ENCODE measurements around the gene LGALS3BP. TPM values are rescaled to one million over a fixed set of nuclear protein-coding genes. Genes with fewer than 3 reads are reported as not detected.
A peak's percentile ranks its signal among the peaks of the same experiment; 100 is the strongest.

The LGALS3BP gene
- total and polyA plus RNA-seq, 2 of the 13 experiments (the other 11 are each of a cell fraction or from before 2014, with no cell fraction given), result 137 to 332 TPM

- ATAC-seq (no peak), FAIRE-seq (no peak), DNase-seq (ENCODE audit: low spot score) (no peak)
- H3K36me3 ChIP-seq (replicated peaks in 1 of 2; ENCODE audit: control insufficient read depth in 1 of 2, insufficient read depth in 2 of 2, low read length in 2 of 2), result peaks cover 34 to 68% of the 10 kb centered on the region in 2 experiments
- H2AFZ ChIP-seq (ENCODE audit: low read length), result no peak overlapping the region
- 94% methylated on average over 6 of the region's 6 CpGs for WGBS (ENCODE audit: low lambda C conversion rate)
- POLR2A ChIA-PET, result no interaction called here
- H3K9ac ChIP-seq (ENCODE audit: insufficient read depth, low read depth, low read length), result no peak overlapping the region
- H3K27me3 ChIP-seq (ENCODE audit: control insufficient read depth in 1 of 2, insufficient read depth in 2 of 2, low read length in 2 of 2), result no peaks in the 10 kb centered on the region
- CTCF ChIA-PET (ENCODE audit: low intra/inter-chr PET ratio, low total read pairs), result no interaction called here
- no peaks in the 10 kb centered on the region for H3K9me3 ChIP-seq (ENCODE audit: low read length)
- H3K27ac ChIP-seq (ENCODE audit: extremely low read length, insufficient read depth, low read length), result no peak overlapping the region
- BruUV-seq (replicated peaks), result no TSS peak
- TF ChIP-seq ZKSCAN8 (CRISPR knock-in tag; IDR thresholded peaks at IDR 0.05; ENCODE audit: borderline replicate concordance) (no peak), TGIF2 (CRISPR knock-in tag; IDR thresholded peaks at IDR 0.05) (no peak), ZMYM3 (CRISPR knock-in tag; IDR thresholded peaks at IDR 0.05) (peak; percentile 38; the same call in 1 of the 2 replicates), ZFP36 (IDR thresholded peaks at IDR 0.05; ENCODE audit: borderline replicate concordance, low read depth, low read length, partially characterized antibody) (peak; percentile 86)
- peaks cover 3% of the 10 kb centered on the region; the same call in 1 of the 2 replicates for H3K4me1 ChIP-seq (ENCODE audit: insufficient read depth, low read length)
- no peaks in the 10 kb centered on the region; the same call in 1 of the 2 replicates for H4K20me1 ChIP-seq (ENCODE audit: insufficient read depth, low read length)
- intact Hi-C loops (cut with micrococcal nuclease; ENCODE audit: unreplicated experiment), result no loop called here
- no peak overlapping the region for H3K4me3 ChIP-seq (replicated peaks in 1 of 3; ENCODE audit: insufficient read depth in 1 of 3, low read depth in 2 of 3, low read length in 3 of 3)
- no peak overlapping the region for H3K4me2 ChIP-seq (ENCODE audit: low read depth, low read length)
- in situ Hi-C loops (cut with HindIII; ENCODE audit: extremely low pct_ligation_motif_present, low pct_unique_long_range_greater_than_20kb), result no loop called here
- peaks cover 21% of the 10 kb centered on the region for H3K79me2 ChIP-seq (ENCODE audit: insufficient read depth, low read length)
Observed at GRCh38 chr17:78997881-78998280, 18.2 kb upstream of the LGALS3BP start.

- Histone ChIP-seq H3K4me1 (ENCODE audit: insufficient read depth, low read length) (no peaks in the 10 kb centered on the region), H3K79me2 (ENCODE audit: insufficient read depth, low read length) (peaks cover 16% of the 10 kb centered on the region), H2AFZ (ENCODE audit: low read length) (no peak overlapping the region), H3K9me3 (ENCODE audit: low read length) (no peaks in the 10 kb centered on the region), H3K27ac (ENCODE audit: extremely low read length, insufficient read depth, low read length) (no peak overlapping the region), H3K27me3 (ENCODE audit: control insufficient read depth in 1 of 2, insufficient read depth in 2 of 2, low read length in 2 of 2) (no peaks in the 10 kb centered on the region), H3K9ac (ENCODE audit: insufficient read depth, low read depth, low read length) (no peak overlapping the region), H3K4me3 (replicated peaks in 1 of 3; ENCODE audit: insufficient read depth in 1 of 3, low read depth in 2 of 3, low read length in 3 of 3) (no peak overlapping the region), H3K36me3 (replicated peaks in 1 of 2; ENCODE audit: control insufficient read depth in 1 of 2, insufficient read depth in 2 of 2, low read length in 2 of 2) (peaks cover 34 to 72% of the 10 kb centered on the region in 2 experiments), H4K20me1 (ENCODE audit: insufficient read depth, low read length) (no peaks in the 10 kb centered on the region; the same call in 1 of the 2 replicates), H3K4me2 (ENCODE audit: low read depth, low read length) (no peak overlapping the region)
- ATAC-seq (no peak), FAIRE-seq (no peak), DNase-seq (ENCODE audit: low spot score) (no peak)
- no TSS peak for BruUV-seq (replicated peaks)
- ChIA-PET CTCF (ENCODE audit: low intra/inter-chr PET ratio, low total read pairs) (no interaction called here), POLR2A (interaction anchor here (1.2 to 1.3 kb wide), 2 partner anchors 17 to 29 kb away, joined by 4 to 5 read pairs; partner anchors contain the start of gene LGALS3BP)
- WGBS (ENCODE audit: low lambda C conversion rate), result 95% methylated on average over 20 of the region's 27 CpGs
- in situ Hi-C loops (cut with HindIII; ENCODE audit: extremely low pct_ligation_motif_present, low pct_unique_long_range_greater_than_20kb), result no loop called here
- intact Hi-C loops (cut with micrococcal nuclease; ENCODE audit: unreplicated experiment), result no loop called here
- TF ChIP-seq CEBPB (IDR thresholded peaks at IDR 0.05; ENCODE audit: borderline replicate concordance, low read depth, low read length), result no peak
- TF ChIP-seq KLF13 (CRISPR knock-in tag; IDR thresholded peaks at IDR 0.05), result no peak
- no peak for TF ChIP-seq ZNF318 (CRISPR knock-in tag; IDR thresholded peaks at IDR 0.05)
- TF ChIP-seq ZFP36L1 (CRISPR knock-in tag; IDR thresholded peaks at IDR 0.05), result no peak
- TF ChIP-seq ZC3H13 (CRISPR knock-in tag; IDR thresholded peaks at IDR 0.05), result no peak
Observed at GRCh38 chr17:78997231-78997741, 17.6 kb upstream of the LGALS3BP start.

Measured in HepG2 (cell line).